Measurements from ENCODE around the gene PPP5C.
"Not testable (repeated sequence)": the region's sequence is repeated elsewhere in the genome, so short reads cannot be mapped to it uniquely, and the experiment has no call there.

The PPP5C gene

DNA sequence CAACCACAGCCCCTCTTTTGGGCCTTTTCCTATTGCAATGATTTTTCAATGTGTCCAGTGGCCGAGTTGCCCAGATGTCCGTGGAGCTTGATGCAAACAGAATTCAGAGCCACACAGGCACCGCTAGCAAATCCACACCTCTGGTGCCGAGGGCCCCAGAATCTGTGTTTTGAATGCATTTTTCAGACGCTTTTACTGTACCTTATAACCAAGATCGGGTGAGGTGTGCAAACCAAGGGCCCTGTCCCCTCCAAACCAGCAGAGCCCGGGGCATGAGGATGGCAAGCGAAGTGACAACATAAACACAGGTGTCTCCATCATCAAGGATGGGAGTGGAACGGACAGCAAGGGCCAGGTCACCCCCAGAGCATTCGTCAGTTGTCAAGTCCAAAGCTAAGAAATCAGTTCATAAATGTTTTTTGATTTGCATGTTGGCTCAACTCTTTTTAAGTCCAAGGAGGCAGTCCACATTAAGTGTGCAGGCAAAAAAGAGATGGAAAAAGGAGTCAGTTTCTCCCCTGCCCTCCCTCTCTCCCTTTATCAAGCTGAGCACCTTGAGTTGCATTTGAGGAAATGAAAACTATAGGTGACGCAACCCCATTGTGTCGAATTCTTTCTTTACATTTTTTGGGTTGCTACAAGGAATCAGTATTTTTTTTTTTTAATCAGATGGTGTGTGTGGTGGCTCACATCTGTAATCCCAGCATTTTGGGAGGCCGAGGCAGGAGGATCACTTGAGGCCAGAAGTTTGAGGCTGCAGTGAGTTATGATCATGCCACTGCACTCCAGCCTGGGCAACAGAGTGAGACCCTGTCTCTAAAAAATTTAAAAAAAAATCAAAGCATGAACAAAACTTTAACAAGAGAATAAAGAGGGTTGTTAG, 63.6 kb downstream of the PPP5C start:
- DNase-seq (ENCODE audit: low spot score): no peak

DNA sequence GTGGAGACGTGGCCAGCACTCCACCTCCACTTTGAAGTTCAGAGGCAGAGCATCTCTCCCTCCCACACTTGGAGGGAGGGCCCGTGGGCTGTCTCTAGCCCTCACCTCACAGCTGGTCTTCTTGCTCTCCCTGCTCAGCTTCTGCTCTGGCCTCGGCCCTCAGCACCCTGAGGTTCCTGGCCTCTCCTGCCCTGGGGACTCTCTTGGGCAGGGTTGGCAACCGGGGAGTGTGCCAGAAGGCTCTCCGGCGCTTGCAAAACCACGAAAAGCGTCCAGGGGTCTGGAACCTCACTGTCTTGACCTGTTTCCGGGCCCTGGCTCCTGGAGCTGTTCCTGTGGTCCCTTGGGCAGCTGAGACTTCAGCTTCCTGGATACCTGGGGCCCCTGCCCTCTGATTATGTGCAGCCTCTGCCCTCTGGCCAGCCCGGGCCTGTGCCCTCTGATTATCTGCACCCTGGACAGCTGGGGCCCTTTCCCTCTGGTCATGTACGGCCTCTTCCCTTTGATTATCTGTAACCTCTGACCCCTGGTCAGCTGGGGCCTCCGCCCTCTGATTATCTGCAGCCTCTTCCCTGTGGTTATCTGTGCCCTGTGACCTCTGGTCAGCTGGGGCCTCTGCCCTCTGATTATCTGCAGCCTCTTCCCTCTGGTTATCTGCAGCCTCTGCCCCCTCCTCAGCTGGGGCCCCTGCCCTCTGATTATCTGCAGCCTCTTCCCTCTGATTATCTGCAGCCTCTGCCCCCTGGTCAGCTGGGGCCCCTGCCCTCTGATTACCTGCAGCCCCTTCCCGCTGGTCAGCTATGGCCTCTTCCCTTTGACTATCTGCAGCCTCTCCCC, 64.4 kb downstream of the PPP5C start:
- DNase-seq (ENCODE audit: low spot score): no peak

DNA sequence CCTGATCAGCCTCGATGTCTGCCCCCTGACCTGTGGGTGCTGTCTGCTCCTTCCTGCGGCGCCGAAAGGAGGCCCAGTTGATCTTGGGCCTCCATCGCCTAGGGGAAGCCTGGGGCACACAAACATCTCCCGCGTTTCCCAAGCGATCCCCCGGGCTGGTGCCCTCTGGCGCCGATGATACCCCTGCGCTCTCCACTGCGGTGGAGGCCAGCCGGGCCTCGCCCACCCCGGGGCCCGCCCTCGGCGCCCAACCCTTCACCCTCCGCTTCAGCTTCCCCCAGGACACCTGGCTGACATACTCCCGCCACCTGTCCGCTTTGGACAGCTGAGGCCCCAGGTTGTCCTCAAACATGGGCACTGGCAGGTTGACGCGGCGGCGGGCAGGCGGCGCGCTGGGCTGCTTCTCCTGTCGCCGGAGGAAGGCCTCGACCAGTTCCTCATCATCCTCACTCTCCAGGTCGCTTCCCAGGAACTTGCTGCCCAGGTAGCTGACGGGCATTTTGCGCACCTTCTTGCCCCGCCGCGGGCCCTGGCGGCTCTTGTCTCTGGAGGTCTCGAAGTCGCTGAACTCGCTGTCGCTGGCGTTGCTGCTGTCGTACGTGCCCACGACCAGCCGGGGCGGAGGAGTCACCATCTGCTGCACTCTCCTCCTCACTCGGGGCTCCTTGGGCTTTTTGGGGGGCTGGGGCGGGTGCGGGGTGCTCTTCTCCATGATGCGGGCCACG, 65.2 kb downstream of the PPP5C start:
- DNase-seq (ENCODE audit: low spot score): no peak

DNA sequence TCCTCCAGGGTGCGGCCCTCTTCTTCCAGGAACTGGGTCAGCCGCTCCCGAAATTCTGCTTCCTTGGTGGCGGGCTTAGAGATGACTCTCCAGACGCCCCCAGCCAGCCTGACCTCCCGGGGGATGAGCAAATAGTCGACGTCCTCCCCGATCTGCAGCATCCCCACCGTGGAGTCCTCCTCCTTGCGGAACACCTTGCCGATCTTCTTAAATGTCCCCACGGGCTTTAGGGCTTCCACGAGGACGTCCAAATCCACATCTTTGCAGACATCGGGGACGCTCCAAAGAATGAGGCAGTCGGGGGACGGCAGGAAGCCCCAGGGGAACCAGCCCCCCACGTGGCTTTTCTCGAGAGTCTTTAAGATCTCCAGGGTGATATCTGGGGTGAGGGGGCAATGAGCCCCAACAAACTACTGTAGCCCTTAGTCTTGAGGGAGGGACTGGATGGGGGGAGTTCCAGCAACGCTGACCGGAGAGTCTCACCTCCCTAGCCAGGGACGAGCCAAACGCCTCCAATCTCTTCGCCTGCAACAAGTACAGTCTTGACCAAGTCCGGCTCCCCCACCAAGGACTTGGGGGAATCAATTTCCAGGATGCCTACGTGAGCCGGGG, 65.9 kb downstream of the PPP5C start:
- DNase-seq (ENCODE audit: low spot score): no peak

DNA sequence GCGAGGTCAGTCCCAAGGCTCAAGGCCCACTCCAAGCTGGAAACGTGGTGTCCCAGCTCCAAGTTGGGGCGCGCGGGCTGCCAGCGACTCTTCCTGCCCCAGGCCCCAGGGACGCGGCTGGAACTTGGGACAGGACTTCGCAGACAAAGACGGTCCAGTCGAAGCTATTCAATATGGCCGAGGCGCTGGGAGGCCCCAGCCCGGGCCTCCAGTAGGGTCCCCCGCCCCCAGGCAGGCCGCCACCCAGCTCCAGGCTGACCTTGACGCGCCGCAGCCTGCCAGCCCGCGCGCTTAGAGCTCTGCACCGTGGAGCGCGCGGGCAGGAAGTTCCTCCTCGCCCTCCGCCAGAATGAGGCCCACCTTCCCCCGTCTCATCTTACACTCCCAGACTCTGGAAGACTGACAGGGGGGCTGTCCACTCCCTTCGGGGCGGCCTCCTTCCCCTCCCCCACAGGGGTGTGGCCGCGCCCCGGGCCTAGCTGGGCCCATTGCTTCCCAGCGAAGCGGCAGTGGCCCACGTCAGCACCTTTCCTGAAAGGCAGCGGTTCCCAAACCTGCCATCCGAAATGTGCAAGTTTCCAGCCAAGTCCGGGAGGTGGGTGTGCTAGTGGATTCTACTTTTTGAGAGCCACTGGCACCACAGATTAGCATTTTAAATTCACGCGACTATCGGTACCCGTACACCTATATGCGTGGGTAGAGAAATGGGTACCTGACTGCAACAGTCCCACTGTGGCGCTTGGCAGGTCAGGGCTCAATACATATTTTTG, 66.6 kb downstream of the PPP5C start, which contains the start of gene CCDC8:
Gene CCDC8, minus strand, starts transcription at position 303 of the 770 bp plus-strand sequence. CDS start 754 bp downstream, outside the sequence.
- no peak for DNase-seq (ENCODE audit: low spot score)

DNA sequence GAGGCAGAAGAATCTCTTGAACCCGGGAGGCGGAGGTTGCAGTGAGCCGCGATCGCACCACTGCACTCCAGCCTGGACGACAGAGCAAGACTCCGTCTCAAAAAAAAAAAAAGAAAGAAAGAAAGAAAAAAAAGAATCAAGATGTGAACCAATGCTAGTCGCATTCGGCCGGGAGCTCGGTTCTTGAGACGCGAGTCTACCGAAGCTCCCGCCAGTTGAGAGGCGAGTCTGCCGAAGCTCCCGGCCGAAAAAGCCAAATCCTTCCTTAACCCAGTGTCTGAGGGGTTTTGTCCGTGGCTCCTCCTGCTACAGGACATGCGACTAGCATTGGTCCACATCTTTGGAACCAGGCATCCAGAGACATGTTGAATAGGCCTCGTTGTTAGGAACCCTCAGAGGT, 68.0 kb downstream of the PPP5C start:
- DNase-seq (ENCODE audit: low spot score): not testable (repeated sequence)

DNA sequence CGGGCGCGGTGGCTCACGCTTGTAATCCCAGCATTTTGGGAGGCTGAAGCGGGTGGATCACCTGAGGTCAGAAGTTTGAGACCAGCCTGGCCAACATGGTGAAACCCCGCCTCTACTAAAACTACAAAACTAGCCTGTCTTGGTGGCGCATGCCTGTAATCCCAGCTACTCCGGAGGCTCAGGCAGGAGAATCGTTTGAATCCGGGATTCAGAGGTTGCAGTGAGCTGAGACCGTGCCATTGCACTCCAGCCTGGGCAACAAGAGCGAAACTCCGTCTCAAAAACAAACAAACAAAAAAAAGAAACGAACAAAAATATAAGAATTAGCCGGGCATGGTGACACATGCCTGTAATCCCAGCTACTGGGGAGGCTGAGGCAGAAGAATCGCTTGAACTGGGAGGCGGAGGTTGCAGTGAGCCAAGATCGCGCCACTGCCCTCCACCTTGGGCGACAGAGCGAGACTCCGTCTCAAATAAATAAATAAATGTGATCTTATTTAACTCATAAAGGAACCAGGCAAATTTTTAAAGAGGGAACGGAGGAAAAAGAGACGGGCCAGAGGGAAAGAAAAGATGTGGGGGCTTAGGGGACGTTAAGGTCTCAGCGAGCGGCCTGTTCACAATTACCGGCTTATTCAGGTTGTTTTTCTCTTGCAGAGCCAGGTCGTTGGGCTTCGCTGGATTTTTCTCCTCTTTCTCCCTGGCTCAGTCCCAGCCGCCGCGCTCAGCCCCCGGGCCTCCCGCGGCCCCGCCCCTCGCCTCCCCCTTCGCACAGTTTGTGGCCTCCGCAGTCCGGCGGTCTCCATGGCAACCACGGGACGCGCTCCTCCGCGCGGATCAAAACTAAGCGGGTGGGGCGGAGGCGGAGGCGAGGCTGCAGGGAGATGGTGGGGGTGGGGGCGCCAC, 69.2 kb downstream of the PPP5C start:
- DNase-seq (ENCODE audit: low spot score): not testable (repeated sequence)

DNA sequence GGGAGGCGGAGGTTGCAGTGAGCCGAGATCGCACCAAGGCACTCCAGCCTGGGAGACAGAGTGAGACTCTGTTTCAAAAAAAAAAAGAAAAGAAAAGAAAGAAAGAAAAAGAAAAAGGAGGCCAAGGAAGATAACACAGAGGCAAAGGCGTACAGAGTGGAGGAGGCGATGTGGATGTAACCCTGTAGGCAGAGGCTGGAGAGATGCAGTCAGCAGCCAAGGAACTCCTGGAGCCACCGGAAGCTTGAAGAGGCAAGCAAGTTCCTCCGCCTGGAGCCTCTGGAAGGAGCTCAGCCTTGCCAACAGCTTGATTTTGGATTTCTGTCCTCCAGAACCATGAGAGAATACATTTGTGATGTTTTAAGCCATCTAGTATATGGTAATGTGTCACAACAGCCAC, 73.2 kb downstream of the PPP5C start:
- no peak for DNase-seq (ENCODE audit: low spot score)

DNA sequence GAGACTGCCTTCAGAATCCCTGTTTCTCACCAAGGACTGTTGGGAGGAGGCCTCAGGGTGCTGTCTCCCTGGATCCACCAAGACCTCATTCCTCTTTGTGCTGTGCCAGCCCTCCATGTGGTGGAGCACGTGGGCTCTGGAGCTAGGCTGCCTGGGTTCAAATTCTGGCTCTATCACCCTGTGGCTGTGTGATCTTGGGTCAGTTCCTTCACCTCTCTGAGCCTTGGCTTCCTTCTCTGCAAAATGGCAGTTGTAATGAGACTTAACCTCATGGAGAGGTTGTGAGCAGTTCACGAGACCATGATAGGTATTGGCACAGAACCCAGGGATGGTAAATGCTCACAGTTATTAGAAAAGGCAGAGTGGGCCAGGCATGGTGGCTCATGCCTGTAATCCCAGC, 75.5 kb downstream of the PPP5C start:
- DNase-seq (ENCODE audit: low spot score): no peak

DNA sequence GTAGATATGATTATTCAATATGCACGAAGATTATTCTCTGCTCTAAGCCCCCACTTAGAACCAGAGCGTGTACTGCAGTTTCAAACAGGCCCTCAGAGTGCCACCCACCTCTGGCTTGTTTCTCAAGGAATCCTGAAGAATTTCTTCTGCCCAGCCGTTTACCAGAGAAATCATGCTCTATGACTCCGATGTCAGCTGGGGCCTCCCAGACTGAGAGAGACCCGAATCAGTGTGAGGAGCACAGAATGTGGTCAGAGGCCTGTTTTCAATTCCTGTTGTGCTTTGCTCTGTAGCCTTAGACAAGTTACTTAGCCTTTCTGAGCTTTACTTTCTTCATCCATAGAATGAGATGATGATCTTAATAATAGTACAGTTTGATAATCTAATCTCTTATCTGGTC, 76.3 kb downstream of the PPP5C start:
- no peak for DNase-seq (ENCODE audit: low spot score)

DNA sequence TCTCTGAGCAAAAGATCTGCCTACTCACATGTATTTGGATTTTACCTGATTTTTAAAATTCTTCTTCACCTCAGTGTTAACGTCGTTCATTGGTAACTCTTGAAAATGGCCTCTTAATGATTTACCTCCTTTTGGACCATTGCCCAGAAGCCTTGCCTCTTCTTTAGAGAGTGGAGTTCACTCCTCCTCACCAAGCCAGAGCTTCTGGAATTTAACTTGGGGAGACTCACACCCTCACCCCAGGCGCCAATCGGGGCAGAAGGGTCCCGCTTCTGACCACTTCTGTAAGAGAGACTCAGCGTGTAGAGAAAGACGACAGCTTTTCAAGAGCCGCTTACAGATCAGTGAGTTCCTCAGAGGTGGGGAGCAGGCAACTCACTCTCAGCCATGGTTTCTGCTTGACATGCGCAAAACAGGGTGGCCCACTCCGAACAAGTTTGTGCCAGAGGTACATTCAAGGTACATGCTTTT, 79.2 kb downstream of the PPP5C start:
- no peak for DNase-seq (ENCODE audit: low spot score)

DNA sequence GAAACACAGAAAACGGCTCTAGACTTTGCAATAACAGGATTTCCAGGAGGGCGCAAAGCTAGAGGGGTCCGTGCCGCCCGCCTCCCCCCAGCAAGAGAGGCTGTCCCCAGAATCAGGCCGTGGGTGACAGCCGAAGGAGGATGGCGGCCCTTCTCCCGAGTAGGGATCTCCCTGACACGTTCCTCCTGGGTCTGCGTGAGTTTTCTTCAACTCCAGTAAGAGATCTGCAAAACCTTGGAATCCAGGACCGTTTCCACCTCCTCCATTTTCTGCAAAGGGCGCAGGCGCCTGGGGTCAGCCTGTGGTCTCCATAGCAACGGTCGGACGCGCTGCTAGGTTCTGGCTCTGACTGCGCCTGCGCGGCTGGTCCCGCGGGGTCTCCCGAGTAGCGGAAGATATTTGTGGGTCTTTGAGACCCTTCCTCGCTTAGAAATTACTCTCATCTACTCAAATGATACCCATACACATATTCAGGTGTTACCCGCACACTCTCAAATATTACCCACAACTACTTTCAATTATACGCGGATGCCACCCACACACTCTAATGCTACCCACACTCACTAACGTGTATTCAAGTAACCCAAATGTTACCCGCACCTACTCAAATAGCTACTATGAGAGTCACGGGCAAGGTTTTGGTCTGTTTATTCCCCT, 79.7 kb downstream of the PPP5C start:
- no peak for DNase-seq (ENCODE audit: low spot score)

DNA sequence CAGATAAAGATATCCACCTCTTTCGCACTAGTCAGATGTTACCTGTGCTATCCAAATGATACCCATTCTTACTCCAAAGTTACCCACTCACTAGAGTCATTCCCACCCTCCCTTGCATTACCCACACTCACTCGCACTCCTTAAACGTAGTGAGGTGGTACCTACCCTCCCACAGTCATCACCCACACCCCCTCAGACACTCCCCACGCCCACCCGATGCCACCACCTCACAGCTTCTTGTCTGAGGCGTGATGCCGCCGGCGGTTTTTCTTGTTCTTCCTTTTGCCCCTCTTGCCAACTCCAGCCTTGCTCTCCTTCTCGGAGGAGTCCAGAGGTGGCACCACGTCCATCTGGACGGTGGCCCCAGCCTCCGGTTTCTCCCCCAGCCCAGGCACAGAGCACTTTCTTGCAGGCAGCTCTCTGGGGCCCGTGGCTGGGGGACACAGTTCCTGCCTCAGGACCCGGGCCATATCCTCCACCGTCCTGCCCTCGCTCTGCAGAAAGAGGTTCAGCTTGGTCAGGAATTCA, 80.7 kb downstream of the PPP5C start:
- no peak for DNase-seq (ENCODE audit: low spot score)

DNA sequence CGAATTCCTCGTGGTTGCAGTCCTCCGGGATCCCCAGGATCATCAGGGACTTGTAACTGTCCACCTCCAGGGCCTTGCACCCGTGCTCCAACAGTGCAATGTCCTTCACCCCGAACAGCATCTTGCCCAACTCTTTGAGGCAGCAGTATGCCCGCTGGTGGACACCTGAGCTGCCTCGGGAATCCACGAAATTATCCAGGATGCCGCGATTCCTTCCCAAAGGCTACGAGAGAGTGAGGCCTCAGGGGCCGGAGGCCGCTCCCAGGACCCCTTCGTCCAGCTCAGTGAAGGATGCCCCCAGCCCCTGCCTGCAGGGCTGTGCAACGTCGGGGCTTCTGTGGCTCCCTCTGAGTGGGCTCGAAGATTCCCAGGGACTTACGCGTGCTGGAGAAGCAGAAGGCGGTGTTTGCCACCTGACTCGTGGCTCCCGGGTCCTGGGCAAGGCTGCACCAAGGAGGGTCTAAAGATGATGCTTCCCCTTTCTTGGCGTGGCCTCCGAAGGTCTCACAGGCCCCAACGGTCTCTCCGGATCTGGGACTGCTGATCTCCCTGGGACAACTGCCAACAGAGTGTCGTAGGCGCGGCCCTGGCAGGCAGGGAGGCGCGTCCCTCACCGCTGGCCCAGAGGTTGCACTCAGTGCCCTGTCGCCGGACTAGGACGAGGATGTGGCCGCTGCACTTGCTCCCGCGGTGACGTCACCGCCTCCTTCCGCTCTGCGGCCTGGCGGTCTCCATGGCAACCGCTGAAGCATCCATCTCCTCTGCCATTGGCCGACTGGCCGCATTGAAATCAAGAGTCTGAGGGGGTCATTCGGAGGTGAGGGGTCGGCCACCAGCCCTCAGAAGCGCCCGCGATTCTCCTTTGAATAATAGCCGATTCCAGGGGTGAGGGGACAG, 81.6 kb downstream of the PPP5C start, which contains the start of gene PNMA8C:
Gene PNMA8C, minus strand, starts transcription at position 698 of the 897 bp plus-strand sequence. Its CDS starts 577 bp downstream, at position 121.
- DNase-seq (ENCODE audit: low spot score): peak; percentile 40

DNA sequence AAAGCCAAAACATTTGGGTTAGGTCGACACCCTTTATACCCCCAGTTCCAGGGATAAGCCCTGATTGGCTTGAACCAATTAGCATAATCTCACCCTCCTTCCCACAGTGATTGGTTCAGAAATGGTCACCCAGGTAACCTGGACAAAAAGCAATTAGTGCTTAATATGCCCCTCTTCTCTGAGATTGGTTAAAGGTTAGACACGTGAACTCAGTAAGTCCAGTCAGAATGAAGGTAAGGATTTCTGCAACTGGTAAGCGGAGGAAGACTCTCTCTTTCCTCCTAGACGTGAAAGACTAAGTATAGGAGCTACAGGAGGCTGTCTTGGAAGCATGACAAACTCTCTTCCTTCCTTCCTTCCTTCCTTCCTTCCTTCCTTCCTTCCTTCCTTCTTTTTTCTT, 83.1 kb downstream of the PPP5C start:
- DNase-seq (ENCODE audit: low spot score): no peak

DNA sequence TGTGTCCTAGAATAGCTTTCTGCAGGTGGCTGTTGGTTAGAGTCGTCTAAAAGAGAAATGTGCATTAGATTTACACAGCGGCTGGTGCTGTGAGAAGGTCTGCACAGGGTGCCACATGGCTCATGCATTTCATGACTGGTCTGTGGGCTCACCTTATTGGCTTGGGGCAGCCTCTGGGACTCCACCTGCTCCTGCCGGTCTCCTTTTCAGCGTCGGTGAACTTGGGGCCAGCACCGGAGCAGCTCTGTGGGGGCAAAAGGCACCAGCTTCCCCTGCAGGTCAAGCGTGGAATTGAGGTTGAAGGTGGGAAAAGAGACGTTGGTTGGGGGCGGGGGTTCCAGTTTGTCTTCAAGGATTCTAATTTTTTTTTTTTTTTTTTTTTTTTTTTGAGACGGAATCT, 84.9 kb downstream of the PPP5C start:
- no peak for DNase-seq (ENCODE audit: low spot score)

DNA sequence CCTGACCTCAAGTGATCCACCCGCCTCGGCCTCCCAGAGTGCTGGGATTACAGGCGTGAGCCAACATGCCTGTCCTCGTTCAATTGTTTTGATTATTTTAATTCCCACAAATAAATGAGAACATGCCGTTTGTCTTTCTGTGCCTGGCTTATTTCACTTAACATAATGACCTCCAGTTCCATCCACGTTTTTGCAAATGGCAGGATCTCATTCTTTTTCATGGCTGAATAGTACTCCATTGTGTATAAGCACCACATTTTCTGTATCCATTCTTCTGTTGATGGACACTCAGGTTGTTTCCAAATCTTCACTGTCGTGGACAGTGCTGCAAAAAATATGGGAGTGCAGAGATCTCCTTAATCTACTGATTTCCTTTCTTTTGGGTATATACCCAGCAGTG, 86.6 kb downstream of the PPP5C start:
- not testable (repeated sequence) for DNase-seq (ENCODE audit: low spot score)

DNA sequence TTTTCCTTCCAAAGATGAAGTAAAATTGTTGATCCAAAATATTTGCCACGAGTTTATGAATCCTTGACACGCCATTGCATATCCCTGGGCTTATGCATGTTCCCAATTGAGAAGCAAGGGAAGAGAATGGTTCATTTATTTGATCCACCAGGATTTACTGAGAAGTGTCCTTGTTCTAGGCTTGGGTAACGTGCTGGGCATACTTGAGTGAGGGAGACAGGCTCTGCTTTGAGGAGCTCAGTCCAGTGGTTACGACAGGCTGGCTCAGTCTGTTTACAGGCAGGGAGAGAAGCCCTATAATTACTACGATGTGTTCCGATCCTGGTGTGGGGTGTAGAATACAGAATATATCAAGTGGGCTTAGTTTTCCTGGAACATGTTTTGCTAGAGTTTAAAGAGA, 88.1 kb downstream of the PPP5C start:
- DNase-seq (ENCODE audit: low spot score): no peak

All from CD4-positive, alpha-beta T cell treated with Interleukin-15 for 4 hours (primary cell).